ENCODE measurements around the gene FAM78A. TPM values are rescaled to one million over a fixed set of nuclear protein-coding genes. Genes with fewer than 3 reads are reported as not detected.

Gene FAM78A
- total RNA-seq, 3 donors from 2014 or later (not counting 1 experiment from before 2014, with no cell fraction given), result 57.6 to 91.7 (median 88.3) TPM

DNA sequence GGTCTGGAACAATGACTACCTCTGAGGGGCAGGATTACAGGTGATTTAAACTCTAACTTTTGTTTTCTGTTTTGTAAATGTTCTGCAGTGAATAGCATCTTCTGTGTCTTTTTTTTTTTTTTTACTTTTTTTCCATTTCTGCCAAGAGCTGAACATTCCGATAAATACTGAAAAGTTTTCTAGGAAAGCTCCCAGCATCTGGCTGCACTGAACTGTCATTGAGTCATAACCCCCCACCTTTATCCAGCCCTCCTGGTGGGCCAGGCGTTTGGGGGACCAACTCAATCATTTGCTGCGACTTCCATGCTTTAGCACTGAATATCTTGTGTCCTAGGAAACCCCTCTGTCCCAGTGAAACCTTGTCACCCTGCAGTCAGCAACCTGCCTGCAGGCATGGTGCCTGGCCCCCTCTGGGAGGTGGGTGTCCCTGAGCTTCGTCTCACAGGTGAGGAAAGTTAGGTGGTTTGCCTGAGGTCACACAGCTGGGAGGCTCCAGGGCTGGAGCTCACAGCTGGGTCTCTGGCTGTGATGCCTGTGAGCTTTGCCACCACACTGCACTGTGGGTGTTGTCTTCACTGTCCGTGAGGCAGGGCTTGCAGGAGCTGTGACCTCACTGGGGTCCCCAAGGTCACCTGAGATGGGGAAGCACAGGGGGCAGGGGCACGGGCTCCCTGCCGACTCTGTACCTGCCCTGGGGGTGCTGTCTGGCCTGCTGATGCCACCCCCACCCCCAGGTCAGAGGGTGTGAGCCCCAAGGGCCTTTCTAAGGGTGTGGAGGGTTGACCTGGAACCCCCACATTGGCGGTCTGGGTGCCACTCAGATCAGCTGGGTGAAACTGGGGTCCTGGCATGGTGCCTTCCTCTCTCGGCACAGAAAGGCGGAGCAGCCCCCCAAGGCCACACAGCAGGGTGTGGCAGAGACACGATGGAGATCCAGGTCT, 27.3 kb upstream of the FAM78A start:
- intact Hi-C loops (cut with micrococcal nuclease), result no loop called here
- H3K27ac Mint-ChIP-seq, result no peak overlapping the region
- H3K9me3 Mint-ChIP-seq, result no peaks in the 10 kb centered on the region
- Histone ChIP-seq H3K4me1 (ENCODE audit: control insufficient read depth, insufficient read depth, low read length) (no peaks in the 10 kb centered on the region), H3K27ac (ENCODE audit: low read length) (no peak overlapping the region), H3K36me3 (ENCODE audit: control insufficient read depth, insufficient read depth, low read length) (no peaks in the 10 kb centered on the region), H3K9me3 (ENCODE audit: control insufficient read depth, insufficient read depth, low read length) (no peaks in the 10 kb centered on the region), H3K27me3 (ENCODE audit: control insufficient read depth, insufficient read depth, low read length) (no peaks in the 10 kb centered on the region), H3K4me3 (ENCODE audit: low read length) (no peak overlapping the region)
- DNase-seq (no peak), ATAC-seq (no peak)
- H3K27me3 Mint-ChIP-seq (ENCODE audit: low read depth in 2 of 2), result no peaks in the 10 kb centered on the region
- no peak overlapping the region for H3K4me3 Mint-ChIP-seq
- H3K4me1 Mint-ChIP-seq, result no peaks in the 10 kb centered on the region
- no peaks in the 10 kb centered on the region for H3K36me3 Mint-ChIP-seq
- TF ChIP-seq, protein P1, sequence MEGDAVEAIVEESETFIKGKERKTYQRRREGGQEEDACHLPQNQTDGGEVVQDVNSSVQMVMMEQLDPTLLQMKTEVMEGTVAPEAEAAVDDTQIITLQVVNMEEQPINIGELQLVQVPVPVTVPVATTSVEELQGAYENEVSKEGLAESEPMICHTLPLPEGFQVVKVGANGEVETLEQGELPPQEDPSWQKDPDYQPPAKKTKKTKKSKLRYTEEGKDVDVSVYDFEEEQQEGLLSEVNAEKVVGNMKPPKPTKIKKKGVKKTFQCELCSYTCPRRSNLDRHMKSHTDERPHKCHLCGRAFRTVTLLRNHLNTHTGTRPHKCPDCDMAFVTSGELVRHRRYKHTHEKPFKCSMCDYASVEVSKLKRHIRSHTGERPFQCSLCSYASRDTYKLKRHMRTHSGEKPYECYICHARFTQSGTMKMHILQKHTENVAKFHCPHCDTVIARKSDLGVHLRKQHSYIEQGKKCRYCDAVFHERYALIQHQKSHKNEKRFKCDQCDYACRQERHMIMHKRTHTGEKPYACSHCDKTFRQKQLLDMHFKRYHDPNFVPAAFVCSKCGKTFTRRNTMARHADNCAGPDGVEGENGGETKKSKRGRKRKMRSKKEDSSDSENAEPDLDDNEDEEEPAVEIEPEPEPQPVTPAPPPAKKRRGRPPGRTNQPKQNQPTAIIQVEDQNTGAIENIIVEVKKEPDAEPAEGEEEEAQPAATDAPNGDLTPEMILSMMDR (IDR thresholded peaks at IDR 0.05), result no peak
- 82% methylated on average over 11 of the region's 11 CpGs for WGBS (ENCODE audit: insufficient coverage)

DNA sequence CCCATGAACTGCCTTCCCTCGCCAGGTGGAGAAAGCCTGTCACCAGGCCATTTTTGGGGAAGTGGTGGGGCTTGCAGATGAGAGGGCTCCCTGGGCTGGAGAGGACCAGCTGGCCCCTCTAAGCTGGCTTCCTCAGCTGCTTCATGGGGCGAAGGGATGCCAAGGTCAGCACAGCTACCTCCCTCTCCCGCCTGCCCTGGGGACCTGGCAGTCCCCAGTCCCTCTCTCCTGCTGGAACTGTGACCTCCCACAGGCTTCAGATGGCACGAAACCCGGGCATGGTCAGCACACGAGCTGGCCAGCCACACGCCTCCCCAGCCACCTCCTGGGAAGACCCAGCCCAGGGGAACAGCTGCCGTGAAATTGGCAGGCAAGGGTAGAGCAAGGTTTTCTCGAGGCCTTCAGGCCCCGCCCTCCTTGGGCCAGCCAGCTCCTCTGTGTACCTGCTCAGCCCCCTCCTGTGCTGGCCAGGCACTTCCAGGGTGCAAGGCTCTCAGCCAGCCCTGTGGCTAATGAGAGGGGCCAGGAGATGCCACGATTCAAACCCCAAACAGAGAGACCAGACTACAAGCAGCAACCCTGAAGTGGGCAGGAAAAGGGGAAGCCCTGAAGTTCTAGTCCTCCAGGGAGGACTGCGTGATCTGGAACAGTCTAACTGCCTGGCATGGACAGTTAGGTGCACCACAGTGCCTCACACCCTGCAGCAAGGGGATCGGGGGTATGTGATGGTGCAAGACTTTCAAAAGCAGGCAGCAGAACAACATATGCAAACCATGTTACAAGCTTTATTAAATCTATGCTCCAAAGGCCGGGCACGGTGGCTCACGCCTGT, 26.1 kb upstream of the FAM78A start:
- ATAC-seq (no peak), DNase-seq (no peak)
- Histone ChIP-seq H3K4me1 (ENCODE audit: control insufficient read depth, insufficient read depth, low read length) (no peaks in the 10 kb centered on the region), H3K4me3 (ENCODE audit: low read length) (no peak overlapping the region), H3K36me3 (ENCODE audit: control insufficient read depth, insufficient read depth, low read length) (no peaks in the 10 kb centered on the region), H3K9me3 (ENCODE audit: control insufficient read depth, insufficient read depth, low read length) (no peaks in the 10 kb centered on the region), H3K27ac (ENCODE audit: low read length) (no peak overlapping the region), H3K27me3 (ENCODE audit: control insufficient read depth, insufficient read depth, low read length) (no peaks in the 10 kb centered on the region)
- H3K9me3 Mint-ChIP-seq, result no peaks in the 10 kb centered on the region
- no peak overlapping the region for H3K4me3 Mint-ChIP-seq
- no peaks in the 10 kb centered on the region for H3K27me3 Mint-ChIP-seq (ENCODE audit: low read depth in 2 of 2)
- no peaks in the 10 kb centered on the region for H3K4me1 Mint-ChIP-seq
- H3K27ac Mint-ChIP-seq, result no peak overlapping the region
- WGBS (ENCODE audit: insufficient coverage), result 79% methylated on average over 15 of the region's 16 CpGs
- no peaks in the 10 kb centered on the region for H3K36me3 Mint-ChIP-seq
- intact Hi-C loops (cut with micrococcal nuclease), result no loop called here
- TF ChIP-seq, protein P1 (IDR thresholded peaks at IDR 0.05), result no peak

DNA sequence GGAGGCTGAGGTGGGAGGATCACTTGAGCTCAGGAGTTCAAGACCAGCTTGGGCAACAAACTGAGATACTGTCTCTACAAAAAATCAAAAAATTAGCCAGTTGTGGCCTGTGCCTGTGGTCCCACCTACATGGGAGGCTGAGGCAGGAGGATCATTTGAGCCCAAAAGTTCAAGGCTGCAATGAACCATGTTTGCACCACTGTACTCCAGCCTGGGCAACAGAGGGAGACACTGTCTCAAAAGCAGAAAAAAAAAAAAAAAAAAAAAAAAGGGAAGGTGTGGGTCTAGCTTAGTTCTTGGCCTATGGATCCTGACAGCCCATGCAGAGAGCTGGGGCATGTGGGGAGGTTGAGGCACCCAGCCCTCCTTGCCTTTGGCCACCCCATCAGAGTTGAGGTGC, 24.1 kb upstream of the FAM78A start:
- DNase-seq, result no peak
- Mint-ChIP-seq H3K4me1 (no peaks in the 10 kb centered on the region), H3K9me3 (no peaks in the 10 kb centered on the region), H3K27ac (no peak overlapping the region), H3K4me3 (no peak overlapping the region), H3K36me3 (no peaks in the 10 kb centered on the region), H3K27me3 (ENCODE audit: low read depth in 2 of 2) (no peaks in the 10 kb centered on the region)
- no peaks in the 10 kb centered on the region for H3K4me1 ChIP-seq (ENCODE audit: control insufficient read depth, insufficient read depth, low read length)
- no peaks in the 10 kb centered on the region for H3K9me3 ChIP-seq (ENCODE audit: control insufficient read depth, insufficient read depth, low read length)
- no peak for ATAC-seq
- H3K4me3 ChIP-seq (ENCODE audit: low read length), result no peak overlapping the region
- no peak overlapping the region for H3K27ac ChIP-seq (ENCODE audit: low read length)
- H3K36me3 ChIP-seq (ENCODE audit: control insufficient read depth, insufficient read depth, low read length), result no peaks in the 10 kb centered on the region
- intact Hi-C loops (cut with micrococcal nuclease), result no loop called here
- TF ChIP-seq, protein P1 (IDR thresholded peaks at IDR 0.05), result no peak
- H3K27me3 ChIP-seq (ENCODE audit: control insufficient read depth, insufficient read depth, low read length), result no peaks in the 10 kb centered on the region
